GM08714 (cell line): Measurements from ENCODE around the gene ELP4.

Experiments used
- H3K4me3 ChIP-seq: fragments of 200-500 bp; sonication (Bioruptor generic); 2 replicates; pipeline ENCODE4 v1.5.1; 2014; ENCODE audit warnings: mild to moderate bottlenecking, low read length, inconsistent platforms
- ZNF274 ChIP-seq: IDR thresholded peaks from 2 replicates; pipeline ENCODE4 v1.6.1; 2012; ENCODE audit warnings: mild to moderate bottlenecking, low read depth, low read length

The ELP4 gene

DNA sequence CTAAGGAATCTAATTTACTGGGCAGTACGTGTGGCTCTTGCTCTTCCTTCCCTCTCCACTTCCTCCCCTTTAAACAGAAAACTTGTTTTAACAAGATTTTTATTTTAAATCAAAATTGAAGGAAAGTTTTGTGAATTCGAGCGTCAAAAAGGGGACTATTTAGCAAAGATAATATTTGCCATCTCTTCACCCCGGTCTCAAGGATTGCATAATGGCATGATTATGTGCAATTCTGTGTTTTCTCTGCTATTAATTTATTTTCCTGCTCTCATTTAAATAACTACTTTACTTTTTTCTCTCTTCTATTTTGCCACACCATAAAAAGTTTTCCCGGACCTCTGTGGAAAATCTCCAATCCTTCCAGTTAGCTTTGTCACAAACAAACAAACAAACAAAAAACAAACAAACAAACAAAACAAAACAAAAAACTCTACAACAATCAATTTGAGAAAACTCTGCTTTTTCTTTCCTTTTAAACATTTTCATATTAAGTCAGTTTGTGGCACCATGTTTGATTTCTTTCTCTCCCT is 311.7 kb downstream of the ELP4 start:
- TF ChIP-seq ZNF274, result no peak
- H3K4me3 ChIP-seq, result no peak overlapping the region

- no peak overlapping the region for H3K4me3 ChIP-seq
- no peak for TF ChIP-seq ZNF274
Measured at GRCh38 chr11:31821766-31822165, 312.2 kb downstream of the ELP4 start.

GRCh38 chr11:31822175-31822926 is 312.8 kb downstream of the ELP4 start:
- no peak for TF ChIP-seq ZNF274

GRCh38 chr11:31822927-31823643 is 313.5 kb downstream of the ELP4 start:
- no peak overlapping the region for H3K4me3 ChIP-seq
- no peak for TF ChIP-seq ZNF274

More at GRCh38 chr11:31822175-31822926, 312.8 kb downstream of the ELP4 start:
- H3K4me3 ChIP-seq, result no peak overlapping the region

- H3K4me3 ChIP-seq, result no peak overlapping the region
Measured at GRCh38 chr11:31823644-31824331, 314.2 kb downstream of the ELP4 start.

DNA sequence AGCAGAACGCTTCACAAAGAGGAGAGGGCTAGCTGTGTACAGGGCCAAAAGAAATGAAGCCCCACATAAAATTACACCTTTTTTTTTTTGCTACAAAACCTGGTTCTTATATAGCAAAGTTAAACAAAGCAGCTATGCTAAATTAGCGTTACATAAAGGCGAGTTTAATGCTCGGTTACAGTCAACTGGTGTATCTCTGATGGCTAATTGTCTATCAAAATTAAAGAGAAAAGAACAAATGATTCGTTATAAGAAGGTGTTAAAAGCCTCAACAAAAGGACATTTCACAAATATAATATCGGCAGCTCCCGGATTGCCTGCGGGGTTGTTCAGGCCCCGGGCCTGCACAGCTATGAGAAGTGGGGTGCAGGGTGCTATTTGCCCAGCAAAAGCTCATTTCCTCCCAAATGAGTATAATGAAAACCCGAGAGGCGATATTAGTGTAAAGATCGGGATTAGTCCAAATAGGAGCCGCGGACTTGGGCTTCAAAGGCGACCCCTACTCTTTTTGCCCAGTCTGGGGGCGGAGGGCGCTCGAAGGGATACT is 314.8 kb downstream of the ELP4 start:
- H3K4me3 ChIP-seq, result no peak overlapping the region

More at GRCh38 chr11:31823644-31824331, 314.2 kb downstream of the ELP4 start:
- TF ChIP-seq ZNF274, result no peak

DNA sequence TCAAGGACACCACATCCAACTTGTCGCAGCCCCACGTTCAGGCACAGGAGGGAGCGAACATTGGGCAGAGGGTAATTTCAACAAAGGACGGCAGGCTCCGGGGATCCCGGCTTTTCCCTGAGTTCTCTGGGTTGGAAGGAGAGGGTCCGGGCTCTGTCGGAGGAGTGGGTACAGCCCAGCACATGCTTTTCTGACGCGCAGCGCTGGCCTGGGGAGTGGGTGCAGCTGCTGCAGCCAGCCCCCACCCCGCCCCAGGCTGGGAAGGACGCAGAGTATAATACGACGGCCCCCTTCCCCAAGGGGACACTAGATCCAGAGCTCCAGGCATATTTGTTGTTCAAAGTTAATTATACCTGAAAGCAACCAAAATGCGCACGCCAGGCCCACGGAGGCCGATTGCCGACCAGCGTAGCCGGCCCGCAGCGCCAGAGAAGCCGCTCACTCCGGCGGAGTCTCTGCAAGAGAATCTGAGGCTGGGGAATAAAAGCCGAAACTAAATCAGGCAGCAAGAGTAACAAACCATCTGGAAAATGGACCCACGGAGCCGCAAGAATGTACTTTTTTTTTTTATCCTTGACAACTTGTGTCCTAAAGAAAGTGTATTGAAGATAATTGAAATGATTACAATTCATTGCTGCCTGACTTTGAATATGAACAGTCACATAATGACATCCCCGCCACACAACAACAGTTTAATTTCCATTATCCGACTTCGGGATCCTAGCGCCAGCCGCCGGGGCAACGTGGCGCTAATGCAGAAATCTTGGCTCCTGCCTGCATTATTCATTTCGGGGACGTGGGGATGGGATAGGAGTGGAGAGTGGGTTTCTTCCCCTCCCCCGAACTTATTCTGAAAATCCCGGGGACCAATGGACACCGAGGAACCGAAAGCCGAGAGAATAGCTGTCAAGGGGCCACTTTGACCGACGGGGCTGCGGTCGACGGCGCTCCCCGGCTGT is 315.6 kb downstream of the ELP4 start:
- H3K4me3 ChIP-seq, result no peak overlapping the region
- TF ChIP-seq ZNF274, result no peak

More for the DNA sequence above, 314.8 kb downstream of the ELP4 start:
- TF ChIP-seq ZNF274, result no peak

GRCh38 chr11:31825838-31826484 is 316.4 kb downstream of the ELP4 start:
- no peak for TF ChIP-seq ZNF274
- no peak overlapping the region for H3K4me3 ChIP-seq

DNA sequence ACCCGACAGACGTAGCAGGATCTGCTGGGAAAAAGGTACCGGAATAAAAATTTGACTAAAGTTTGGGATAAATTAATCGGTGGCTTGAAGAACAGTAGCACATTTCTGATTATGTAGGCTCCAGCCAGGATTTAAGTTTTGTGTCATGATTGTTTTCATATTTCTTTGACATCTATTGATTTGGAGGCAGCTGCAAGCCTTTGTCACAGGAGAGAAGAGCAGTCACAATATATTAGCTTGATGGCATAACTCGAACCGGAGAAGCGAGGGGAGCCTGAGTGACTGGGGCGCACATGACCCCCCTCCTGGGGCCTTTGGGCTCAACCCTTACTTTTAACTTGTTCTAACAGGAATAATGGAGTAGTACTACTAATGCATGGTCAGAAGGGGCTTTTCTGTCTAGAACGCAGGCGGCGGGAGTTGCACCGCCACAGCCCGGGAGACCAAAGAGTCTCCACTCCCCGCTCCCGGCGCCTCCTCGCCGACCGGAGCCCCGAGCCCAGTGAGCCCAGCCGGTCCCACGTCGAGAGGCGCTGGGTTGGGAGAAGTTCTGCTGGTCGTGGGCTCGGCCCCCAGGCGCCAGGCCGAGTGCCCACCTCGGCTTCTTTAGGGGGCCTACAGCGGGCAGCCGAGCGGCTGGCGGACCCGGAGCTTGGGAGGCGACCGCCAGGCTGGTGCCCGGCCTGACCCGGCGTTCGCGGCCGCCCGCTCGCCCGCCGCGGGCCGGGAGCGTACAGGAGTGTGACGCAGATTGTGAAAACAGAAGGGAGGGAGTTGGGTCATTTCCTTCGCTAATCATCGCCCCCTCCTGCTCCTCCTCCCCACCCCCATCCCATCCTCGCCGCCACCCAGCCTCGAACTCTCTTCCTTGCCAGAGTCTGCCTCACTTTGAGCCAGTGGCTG is 317.2 kb downstream of the ELP4 start:
- no peak for TF ChIP-seq ZNF274
- H3K4me3 ChIP-seq, result no peak overlapping the region

DNA sequence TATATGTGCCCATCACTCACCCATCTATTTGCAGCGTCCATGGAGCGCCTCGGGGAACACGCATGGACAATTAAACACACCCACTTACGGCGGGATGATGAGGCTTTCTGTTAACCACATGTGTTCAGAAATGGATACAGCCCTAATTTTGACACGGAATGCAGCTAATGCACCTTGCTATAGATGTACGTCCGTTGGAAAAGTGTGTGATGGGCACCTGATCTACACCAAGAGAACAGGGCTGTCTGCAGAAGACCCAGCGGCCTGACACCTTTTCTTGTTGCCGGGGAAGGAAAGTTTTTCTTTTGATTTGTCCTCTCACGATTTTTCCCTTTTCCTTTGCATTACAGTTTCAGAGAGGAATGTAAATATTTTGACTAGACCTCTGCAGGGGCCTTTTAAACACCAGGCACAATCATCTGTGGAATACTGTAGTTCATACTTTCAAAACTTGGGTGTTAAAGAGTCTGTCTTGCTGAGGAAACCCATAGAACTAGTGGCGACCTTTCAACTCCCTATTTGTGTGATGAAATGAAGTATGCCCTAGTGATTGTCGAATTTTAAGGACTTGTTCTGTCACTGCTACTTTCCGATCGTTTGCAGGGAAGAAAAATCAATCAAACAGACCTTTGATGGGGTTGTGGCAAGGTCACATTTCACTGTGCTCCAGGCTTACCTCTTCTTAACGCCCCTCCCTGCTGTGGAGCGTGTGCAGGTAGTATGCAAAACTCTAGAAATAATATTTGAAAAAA is 318.1 kb downstream of the ELP4 start:
- no peak overlapping the region for H3K4me3 ChIP-seq
- no peak for TF ChIP-seq ZNF274

DNA sequence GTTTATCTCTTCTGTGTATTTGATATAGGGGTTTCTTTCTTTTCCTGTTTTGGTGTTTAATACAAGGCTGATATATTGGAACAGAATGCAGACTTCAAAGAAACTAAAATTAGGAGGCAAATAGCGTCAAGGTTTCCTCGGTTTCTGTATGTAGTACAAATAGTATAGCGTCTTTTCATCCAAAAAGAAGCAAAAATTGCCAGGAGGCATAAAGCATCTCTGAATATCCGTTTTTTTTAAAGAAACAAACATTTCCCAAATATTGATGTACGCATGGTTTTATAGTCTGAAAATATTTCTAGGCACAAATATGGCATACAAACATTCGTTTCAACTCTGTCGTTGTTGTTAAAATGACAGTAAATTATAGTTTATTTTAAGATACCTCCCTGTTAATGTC is 318.6 kb downstream of the ELP4 start:
- no peak for TF ChIP-seq ZNF274
- H3K4me3 ChIP-seq, result no peak overlapping the region
